ACC112 (cell line): Measurements from ENCODE around the gene ELK1.

Experiments used
- H2AFZ ChIP-seq: fragments of 200-600 bp; sonication (generic); one replicate; pipeline ENCODE4 v1.6.0; 2017; ENCODE audit warnings: antibody characterized with exemption, low read length; ENCODE audit not compliant: unreplicated experiment
- H3K27ac ChIP-seq: fragments of 200-600 bp; sonication (generic); 2 replicates; pipeline ENCODE4 v1.5.1; 2014; ENCODE audit warnings: low read depth, mild to moderate bottlenecking, antibody characterized with exemption, low read length, moderate library complexity
- H3K27me3 ChIP-seq: fragments of 200-600 bp; sonication (generic); 2 replicates; pipeline ENCODE4 v1.6.1; 2014; ENCODE audit warnings: mild to moderate bottlenecking, antibody characterized with exemption, low read length, moderate library complexity, mixed read lengths; ENCODE audit not compliant: insufficient read depth
- H3K36me3 ChIP-seq: fragments of 200-600 bp; sonication (generic); 2 replicates; pipeline ENCODE4 v1.6.1; 2016; ENCODE audit warnings: mild to moderate bottlenecking, antibody characterized with exemption, low read length, moderate library complexity, mixed read lengths; ENCODE audit not compliant: insufficient read depth
- H3K4me1 ChIP-seq: fragments of 200-600 bp; sonication (generic); one replicate; pipeline ENCODE4 v1.6.1; 2016; ENCODE audit warnings: low read length, mixed read lengths; ENCODE audit not compliant: insufficient read depth, unreplicated experiment, control insufficient read depth
- H3K4me3 ChIP-seq: fragments of 200-600 bp; sonication (generic); 2 replicates; pipeline ENCODE4 v1.5.1; 2014; ENCODE audit warnings: mild to moderate bottlenecking, low read depth, low read length
- H3K79me2 ChIP-seq: fragments of 200-600 bp; sonication (generic); one replicate; pipeline ENCODE4 v1.6.0; 2016; ENCODE audit warnings: low read length; ENCODE audit not compliant: control insufficient read depth, unreplicated experiment, insufficient read depth

The ELK1 gene

GRCh38 chrX:47662144-47662657 is 11.8 kb upstream of the ELK1 start:
- H3K27ac ChIP-seq: peak overlapping the region; percentile 96
- 0 out of 2 replicates have a peak, but pooled peaks cover under 1% of the 10 kb centered on the region for H3K36me3 ChIP-seq
- peaks cover 32% of the 10 kb centered on the region for H3K4me1 ChIP-seq
- H3K27me3 ChIP-seq: no peaks in the 10 kb centered on the region
- no peak overlapping the region for H2AFZ ChIP-seq
- H3K4me3 ChIP-seq: no peak overlapping the region
- H3K79me2 ChIP-seq: peaks cover 6% of the 10 kb centered on the region

GRCh38 chrX:47661539-47661938 is 11.2 kb upstream of the ELK1 start:
- H3K4me1 ChIP-seq: peaks cover 32% of the 10 kb centered on the region
- no peaks in the 10 kb centered on the region for H3K27me3 ChIP-seq
- H3K36me3 ChIP-seq: peaks cover 5% of the 10 kb centered on the region
- H2AFZ ChIP-seq: no peak overlapping the region
- H3K79me2 ChIP-seq: peaks cover 6% of the 10 kb centered on the region
- peak overlapping the region; percentile 96 for H3K27ac ChIP-seq
- no peak overlapping the region for H3K4me3 ChIP-seq

- peaks cover 12% of the 10 kb centered on the region for H3K36me3 ChIP-seq
- H3K79me2 ChIP-seq: peaks cover 6% of the 10 kb centered on the region
- H3K27me3 ChIP-seq: no peaks in the 10 kb centered on the region
- peak overlapping the region; percentile 97 for H3K4me3 ChIP-seq
- peaks cover 25% of the 10 kb centered on the region for H3K4me1 ChIP-seq
- H2AFZ ChIP-seq: no peak overlapping the region
- H3K27ac ChIP-seq: peak overlapping the region; percentile 99
These were observed 9.0 kb upstream of the ELK1 start for GRCh38 chrX:47659421-47659726.

GRCh38 chrX:47658684-47659420 is 8.5 kb upstream of the ELK1 start, which contains the start of gene UXT:
Gene UXT, minus strand, starts transcription at chrX:47659180. Its CDS starts 253 bp downstream, at chrX:47658927.
- Histone ChIP-seq H3K4me1 (peaks cover 25% of the 10 kb centered on the region), H3K27ac (peak within 1 kb of the TSS; percentile 99)

GRCh38 chrX:47658301-47658683 is 7.9 kb upstream of the ELK1 start:
- H3K36me3 ChIP-seq: peaks cover 16% of the 10 kb centered on the region
- no peaks in the 10 kb centered on the region for H3K27me3 ChIP-seq
- H3K4me3 ChIP-seq: peak overlapping the region; percentile 97
- H3K4me1 ChIP-seq: peaks cover 20% of the 10 kb centered on the region
- H2AFZ ChIP-seq: peak overlapping the region; percentile 75
- H3K27ac ChIP-seq: peak overlapping the region; percentile 99
- H3K79me2 ChIP-seq: peaks cover 6% of the 10 kb centered on the region

More at GRCh38 chrX:47658684-47659420, 8.5 kb upstream of the ELK1 start, which contains the start of gene UXT:
- Histone ChIP-seq H2AFZ (peak within 1 kb of the TSS; percentile 78), H3K79me2 (peaks cover 6% of the 10 kb centered on the region), H3K27me3 (no peaks in the 10 kb centered on the region), H3K4me3 (peak within 1 kb of the TSS; percentile 97), H3K36me3 (peaks cover 12% of the 10 kb centered on the region)

- H3K27me3 ChIP-seq: no peaks in the 10 kb centered on the region
- peak overlapping the region; percentile 46 for H3K27ac ChIP-seq
- H3K36me3 ChIP-seq: peaks cover 14% of the 10 kb centered on the region; the same call in 1 of the 2 replicates
- peaks cover 8% of the 10 kb centered on the region for H3K4me1 ChIP-seq
- peak overlapping the region; percentile 70 for H3K4me3 ChIP-seq
- H3K79me2 ChIP-seq: peaks cover 33% of the 10 kb centered on the region
- H2AFZ ChIP-seq: no peak overlapping the region
These were observed 911 bp upstream of the ELK1 start for GRCh38 chrX:47651043-47651905.

GRCh38 chrX:47649781-47650163 is 591 bp downstream of the ELK1 start:
- peaks cover 8% of the 10 kb centered on the region for H3K4me1 ChIP-seq
- H2AFZ ChIP-seq: no peak overlapping the region
- 0 out of 2 replicates have a peak, but pooled peaks cover 10% of the 10 kb centered on the region for H3K36me3 ChIP-seq
- peak overlapping the region; percentile 93 for H3K4me3 ChIP-seq
- peaks cover 41% of the 10 kb centered on the region for H3K79me2 ChIP-seq
- no peaks in the 10 kb centered on the region for H3K27me3 ChIP-seq
- peak overlapping the region; percentile 32; the same call in 1 of the 2 replicates for H3K27ac ChIP-seq

GRCh38 chrX:47649271-47649670 is 1.1 kb downstream of the ELK1 start:
- H3K27me3 ChIP-seq: no peaks in the 10 kb centered on the region
- peak overlapping the region; percentile 32 for H3K27ac ChIP-seq
- H3K79me2 ChIP-seq: peaks cover 44% of the 10 kb centered on the region

GRCh38 chrX:47648376-47648775 is 2.0 kb downstream of the ELK1 start:
- H3K36me3 ChIP-seq: 0 out of 2 replicates have a peak, but pooled peaks cover 12% of the 10 kb centered on the region
- H3K4me3 ChIP-seq: peak overlapping the region; percentile 93
- H3K4me1 ChIP-seq: peaks cover 8% of the 10 kb centered on the region
- H2AFZ ChIP-seq: no peak overlapping the region
- H3K79me2 ChIP-seq: peaks cover 50% of the 10 kb centered on the region
- H3K27me3 ChIP-seq: no peaks in the 10 kb centered on the region
- no peak overlapping the region for H3K27ac ChIP-seq

More at GRCh38 chrX:47649271-47649670, 1.1 kb downstream of the ELK1 start:
- peaks cover 8% of the 10 kb centered on the region for H3K4me1 ChIP-seq
- peak overlapping the region; percentile 93 for H3K4me3 ChIP-seq
- no peak overlapping the region for H2AFZ ChIP-seq
- 0 out of 2 replicates have a peak, but pooled peaks cover 11% of the 10 kb centered on the region for H3K36me3 ChIP-seq

GRCh38 chrX:47646636-47647035 is 3.7 kb downstream of the ELK1 start:
- H3K36me3 ChIP-seq: peaks cover 15% of the 10 kb centered on the region; the same call in 1 of the 2 replicates
- H2AFZ ChIP-seq: no peak overlapping the region
- H3K4me3 ChIP-seq: no peak overlapping the region
- peaks cover 50% of the 10 kb centered on the region for H3K79me2 ChIP-seq
- no peaks in the 10 kb centered on the region for H3K27me3 ChIP-seq
- peaks cover 8% of the 10 kb centered on the region for H3K4me1 ChIP-seq
- H3K27ac ChIP-seq: no peak overlapping the region
